ENCODE data around the gene RAB43.

RAB43 gene

DNA sequence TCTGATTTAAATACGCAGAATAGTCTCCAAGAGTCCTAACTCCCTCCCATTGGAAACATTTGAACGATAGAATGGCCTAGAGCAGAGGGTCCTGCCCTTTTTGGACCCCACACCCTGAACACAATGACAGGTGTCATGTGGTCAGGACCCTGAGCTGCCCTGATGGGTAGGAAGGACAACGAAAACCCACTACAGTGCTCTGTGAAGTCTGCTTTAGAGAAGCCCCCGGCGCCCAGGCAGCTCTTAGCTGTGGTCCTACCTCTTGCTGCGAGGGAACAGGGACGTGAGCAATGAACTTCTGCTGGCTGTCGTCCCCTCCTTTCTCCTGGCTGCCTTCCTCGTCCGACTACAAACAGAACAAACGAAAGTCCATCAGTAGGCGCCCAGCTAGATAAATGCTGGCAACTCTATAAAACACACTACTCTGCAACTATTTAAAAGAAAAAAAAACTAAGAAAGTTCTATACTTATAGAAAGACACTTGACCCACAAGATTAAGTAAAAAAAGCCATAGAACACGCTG is 8.7 kb upstream of the RAB43 start:
- TF ChIP-seq, protein P1, sequence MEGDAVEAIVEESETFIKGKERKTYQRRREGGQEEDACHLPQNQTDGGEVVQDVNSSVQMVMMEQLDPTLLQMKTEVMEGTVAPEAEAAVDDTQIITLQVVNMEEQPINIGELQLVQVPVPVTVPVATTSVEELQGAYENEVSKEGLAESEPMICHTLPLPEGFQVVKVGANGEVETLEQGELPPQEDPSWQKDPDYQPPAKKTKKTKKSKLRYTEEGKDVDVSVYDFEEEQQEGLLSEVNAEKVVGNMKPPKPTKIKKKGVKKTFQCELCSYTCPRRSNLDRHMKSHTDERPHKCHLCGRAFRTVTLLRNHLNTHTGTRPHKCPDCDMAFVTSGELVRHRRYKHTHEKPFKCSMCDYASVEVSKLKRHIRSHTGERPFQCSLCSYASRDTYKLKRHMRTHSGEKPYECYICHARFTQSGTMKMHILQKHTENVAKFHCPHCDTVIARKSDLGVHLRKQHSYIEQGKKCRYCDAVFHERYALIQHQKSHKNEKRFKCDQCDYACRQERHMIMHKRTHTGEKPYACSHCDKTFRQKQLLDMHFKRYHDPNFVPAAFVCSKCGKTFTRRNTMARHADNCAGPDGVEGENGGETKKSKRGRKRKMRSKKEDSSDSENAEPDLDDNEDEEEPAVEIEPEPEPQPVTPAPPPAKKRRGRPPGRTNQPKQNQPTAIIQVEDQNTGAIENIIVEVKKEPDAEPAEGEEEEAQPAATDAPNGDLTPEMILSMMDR (IDR thresholded peaks at IDR 0.05; ENCODE audit: control insufficient read depth, extremely low read depth, insufficient read depth), result no peak
- no peak for DNase-seq (ENCODE audit: low read depth)
- no peak overlapping the region for H3K4me3 ChIP-seq (ENCODE audit: low read depth, low read length)

DNA sequence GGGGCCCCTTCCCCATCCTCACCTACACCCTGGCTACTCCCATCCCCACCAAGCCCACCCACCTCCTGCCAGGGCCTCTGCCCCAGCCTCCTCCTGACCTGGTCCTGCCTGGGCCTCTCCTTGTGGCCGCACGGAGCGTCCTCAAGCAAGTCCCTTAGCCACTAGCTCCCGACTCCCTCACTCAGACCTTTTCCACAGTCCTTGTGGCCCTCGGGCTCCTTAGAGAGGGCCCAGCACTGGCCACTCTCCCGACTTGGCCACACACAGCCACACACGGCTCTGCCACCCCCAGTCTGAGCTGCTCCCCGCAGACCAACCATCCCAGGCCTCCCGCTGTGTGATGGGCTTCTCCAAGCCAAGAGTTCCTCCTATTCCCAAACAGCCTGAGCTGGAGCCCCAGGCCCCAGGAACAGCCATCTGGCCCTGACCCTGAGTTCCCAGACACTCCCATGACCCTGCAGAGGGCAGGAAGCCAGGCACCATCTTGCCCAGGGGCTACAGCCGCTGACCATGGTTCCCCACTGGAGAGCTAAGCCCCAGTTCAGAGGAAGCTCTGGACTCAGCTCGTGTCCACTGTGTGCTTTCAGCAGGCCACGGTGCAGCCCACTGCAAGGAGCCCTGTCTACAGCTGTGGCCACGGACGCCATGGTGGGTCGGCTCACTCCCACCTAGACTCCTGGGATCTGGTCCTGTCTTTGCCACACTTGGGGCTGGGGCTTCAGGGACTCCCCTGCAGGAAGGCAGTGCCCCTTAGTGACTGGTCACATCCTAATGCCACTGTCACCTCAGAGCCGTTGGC is 7.0 kb upstream of the RAB43 start:
- no peak for DNase-seq (ENCODE audit: low read depth)
- TF ChIP-seq, protein P1 (IDR thresholded peaks at IDR 0.05; ENCODE audit: control insufficient read depth, extremely low read depth, insufficient read depth), result no peak
- H3K4me3 ChIP-seq (ENCODE audit: low read depth, low read length), result no peak overlapping the region

DNA sequence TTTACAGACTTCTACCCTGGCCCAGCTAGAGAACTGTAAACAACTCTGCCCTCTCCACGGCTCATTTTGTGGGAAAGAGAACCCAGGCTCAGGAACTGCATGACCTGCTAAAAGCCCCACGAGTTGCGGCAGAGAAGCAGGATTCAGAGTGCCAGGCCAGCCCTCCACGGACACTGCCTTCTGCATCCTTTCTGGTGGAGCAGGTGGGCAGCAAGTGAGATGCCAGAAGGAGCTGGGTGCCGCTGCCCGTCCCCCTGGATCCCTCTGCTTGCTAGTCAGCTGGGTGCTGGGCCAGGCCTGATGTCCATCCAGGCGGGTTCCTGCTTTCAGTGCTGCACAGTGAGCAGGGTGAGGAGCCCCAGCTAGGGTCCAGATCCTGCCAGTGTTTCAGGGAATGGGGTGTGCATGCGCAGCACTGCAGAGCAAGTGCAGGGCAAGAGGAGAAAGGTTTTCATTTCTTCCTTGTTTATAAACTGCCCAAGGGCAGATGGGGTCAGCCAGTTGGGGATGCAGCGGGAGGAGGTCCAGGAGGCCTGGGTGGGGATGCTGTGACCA is 5.2 kb upstream of the RAB43 start:
- no peak overlapping the region for H3K4me3 ChIP-seq (ENCODE audit: low read depth, low read length)
- TF ChIP-seq, protein P1 (IDR thresholded peaks at IDR 0.05; ENCODE audit: control insufficient read depth, extremely low read depth, insufficient read depth), result no peak
- DNase-seq (ENCODE audit: low read depth), result no peak

DNA sequence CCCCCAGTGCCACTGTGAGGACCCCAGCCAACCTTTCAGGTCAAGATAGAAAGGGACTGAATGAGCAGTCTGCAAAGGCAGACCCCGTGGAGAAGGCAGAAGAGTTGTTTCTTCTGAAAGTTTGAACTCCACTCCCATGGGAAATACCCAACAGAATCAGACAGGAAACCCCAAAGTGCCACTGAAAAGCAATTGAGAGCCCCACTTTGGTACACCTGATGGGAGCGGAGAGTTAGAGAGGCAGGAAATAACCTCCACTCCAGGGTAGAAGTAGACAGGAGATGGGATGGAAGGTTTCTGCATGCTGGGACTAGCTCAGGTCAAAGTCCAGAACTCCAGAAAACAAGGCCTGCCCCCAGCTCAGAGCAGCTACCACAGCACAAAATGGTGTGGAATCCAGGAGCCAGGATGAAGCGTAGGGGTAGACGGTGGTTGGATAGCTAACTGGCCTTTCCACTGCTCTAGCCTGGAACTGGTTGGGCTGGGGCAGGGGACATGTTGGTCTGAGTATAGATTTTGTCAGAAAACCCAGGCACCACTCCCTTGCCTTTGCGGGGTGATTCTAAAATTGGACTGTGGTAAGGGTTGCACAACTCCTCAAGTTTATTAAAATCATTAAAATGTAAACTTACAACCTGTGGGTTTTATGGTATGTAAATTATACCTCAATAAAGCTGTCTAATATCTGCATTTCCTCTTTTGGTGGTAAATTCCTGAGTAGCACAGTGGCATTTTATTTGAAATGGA is 1.9 kb upstream of the RAB43 start:
- DNase-seq (ENCODE audit: low read depth), result no peak
- TF ChIP-seq, protein P1 (IDR thresholded peaks at IDR 0.05; ENCODE audit: control insufficient read depth, extremely low read depth, insufficient read depth), result no peak
- H3K4me3 ChIP-seq (ENCODE audit: low read depth, low read length), result no peak overlapping the region

- no peak overlapping the region for H3K4me3 ChIP-seq (ENCODE audit: low read depth, low read length)
- DNase-seq (ENCODE audit: low read depth), result no peak
- TF ChIP-seq, protein P1 (IDR thresholded peaks at IDR 0.05; ENCODE audit: control insufficient read depth, extremely low read depth, insufficient read depth), result no peak
Measured at GRCh38 chr3:129122412-129123011, 908 bp upstream of the RAB43 start.

- peak overlapping the region; percentile 70 for H3K4me3 ChIP-seq (ENCODE audit: low read depth, low read length)
- TF ChIP-seq, protein P1 (IDR thresholded peaks at IDR 0.05; ENCODE audit: control insufficient read depth, extremely low read depth, insufficient read depth), result no peak
- no peak for DNase-seq (ENCODE audit: low read depth)
Measured at GRCh38 chr3:129121016-129121791, 400 bp downstream of the RAB43 start.
